NCI-H1417 treated with DMSO at 0.1 percent for 48 hours (cell line): ENCODE results near the gene UBL4A.

Experiments used
- DNase-seq: peaks from one replicate; lab custom pipeline; 2025; lab: John Stamatoyannopoulos, UW

The UBL4A gene

DNA sequence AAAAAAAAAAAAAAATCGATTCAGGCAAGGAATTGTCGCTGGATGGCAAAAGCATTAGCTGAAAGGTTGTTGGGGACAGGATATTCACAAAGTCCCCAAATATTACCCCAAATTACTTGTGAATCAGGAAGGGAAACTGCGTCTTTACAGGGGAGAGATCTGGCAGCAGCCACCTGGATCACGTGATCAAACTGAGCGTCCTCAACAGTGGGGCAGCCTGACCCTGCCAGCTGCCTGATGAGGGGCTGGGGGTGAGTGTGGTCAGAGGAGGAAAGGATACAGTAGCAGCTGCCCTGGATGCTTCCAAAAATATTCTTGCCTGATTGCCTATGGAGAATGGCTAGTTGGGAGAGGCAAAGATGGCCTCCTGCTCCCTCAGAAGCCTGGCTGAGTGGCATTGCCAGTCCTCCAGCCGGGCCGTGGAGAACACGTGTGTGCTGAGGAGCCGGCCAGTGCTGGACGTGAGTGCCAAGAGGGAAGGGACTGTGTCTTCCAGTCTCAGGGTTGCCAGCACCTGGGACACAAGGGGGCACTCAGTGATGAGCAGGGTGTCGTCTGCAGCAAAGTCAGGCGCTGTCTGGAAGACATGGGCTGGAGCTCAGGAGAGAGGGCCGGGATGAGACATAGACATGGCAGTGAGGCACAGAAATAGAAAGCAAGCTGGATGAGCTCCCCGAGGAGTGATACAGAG, 4.4 kb downstream of the UBL4A start:
- DNase-seq, result no peak

DNA sequence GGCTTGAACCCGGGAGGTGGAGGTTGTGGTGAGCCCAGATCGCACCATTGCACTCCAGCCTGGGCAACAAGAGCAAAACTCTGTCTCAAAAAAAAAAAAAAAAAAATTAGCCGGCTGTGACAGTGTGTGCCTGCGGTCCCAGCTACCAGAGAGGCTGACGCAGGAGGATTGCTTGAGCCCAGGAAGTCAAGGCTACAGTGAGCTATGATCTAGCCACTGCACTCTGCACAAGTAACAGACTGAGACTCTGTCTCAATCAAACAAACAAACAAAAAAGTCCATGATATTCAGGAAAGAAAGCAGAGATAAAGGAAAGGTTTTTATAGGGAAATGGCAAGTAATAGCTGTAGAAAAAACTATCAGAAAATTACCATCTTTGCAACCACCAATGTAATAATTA, 5.2 kb downstream of the UBL4A start:
- DNase-seq, result no peak

DNA sequence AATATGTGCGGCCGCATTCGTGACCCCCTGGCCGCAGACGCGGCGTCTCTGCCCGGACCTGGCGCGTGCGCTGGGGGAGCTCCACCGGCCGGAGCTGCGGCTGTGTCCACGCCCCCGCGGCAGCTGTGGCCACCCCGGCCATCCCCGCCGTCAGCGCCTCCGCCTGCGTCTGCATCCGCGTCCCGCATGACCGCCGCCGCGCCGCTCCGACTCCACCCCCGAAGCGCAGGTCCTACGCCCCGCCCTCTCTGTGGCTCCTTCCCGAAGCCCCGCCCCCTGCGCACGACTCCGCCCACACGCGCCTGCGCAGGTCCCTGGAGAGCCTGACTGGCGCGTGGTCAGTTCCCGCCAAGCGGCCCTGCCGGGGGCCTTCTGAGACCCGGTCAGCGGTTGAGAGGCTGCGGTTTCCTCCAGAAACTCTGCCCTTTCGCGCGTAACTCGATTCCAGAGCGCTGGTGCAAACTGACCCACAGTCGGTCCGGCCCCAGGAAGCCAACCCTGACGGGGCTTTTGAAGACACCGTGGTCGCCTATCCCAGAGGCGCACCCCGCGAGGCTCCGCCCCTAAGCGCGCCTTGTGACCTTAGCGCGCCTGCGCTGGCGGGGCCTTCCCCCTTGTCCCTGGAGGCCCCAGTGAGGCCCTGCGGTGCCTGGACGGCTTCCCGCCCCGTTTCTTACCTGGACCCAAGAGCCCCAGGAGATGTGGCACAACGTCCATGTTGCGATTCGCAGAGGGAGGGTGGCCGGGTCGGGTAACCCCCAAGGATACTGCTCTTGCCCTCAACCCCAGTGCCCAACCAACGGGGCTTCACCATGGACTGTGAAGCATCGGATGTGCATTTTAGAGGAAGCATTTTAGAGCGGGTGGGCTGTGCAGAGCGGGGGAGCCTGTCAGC, 7.4 kb downstream of the UBL4A start, which contains the start of gene LAGE3:
LAGE3 (minus strand) TSS at position 554 of the 895 bp plus-strand sequence; CDS start at position 188, 366 bp downstream.
- peak; percentile 57 for DNase-seq

DNA sequence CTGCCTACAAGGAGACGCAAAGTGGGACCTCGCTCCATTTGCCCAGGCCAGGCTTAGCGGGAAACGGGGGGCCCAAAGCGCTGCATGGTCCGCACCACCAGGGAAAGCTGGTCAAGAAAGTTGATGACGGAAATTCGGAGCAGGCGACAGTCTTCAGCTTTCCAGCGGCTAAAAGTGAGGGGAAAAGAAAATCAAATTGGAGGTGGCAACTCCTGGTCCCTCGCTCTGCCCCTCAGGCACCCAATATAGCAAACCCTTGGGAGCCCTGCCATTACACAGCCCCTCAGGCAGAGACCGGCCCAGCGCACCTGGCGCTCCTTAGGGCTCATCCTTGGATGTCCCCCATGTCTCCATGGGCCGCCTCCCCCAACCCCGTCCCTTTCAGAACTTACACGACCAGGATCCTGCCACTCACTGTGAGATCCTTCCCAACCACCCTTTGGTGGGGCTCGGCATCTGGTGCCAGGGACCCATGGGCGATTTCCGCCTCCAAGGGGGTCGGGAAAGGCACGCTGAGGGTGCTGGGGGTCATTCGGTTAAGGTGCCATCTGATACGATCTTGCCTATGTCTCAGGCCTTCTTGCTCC, 8.4 kb downstream of the UBL4A start:
- DNase-seq, result no peak

DNA sequence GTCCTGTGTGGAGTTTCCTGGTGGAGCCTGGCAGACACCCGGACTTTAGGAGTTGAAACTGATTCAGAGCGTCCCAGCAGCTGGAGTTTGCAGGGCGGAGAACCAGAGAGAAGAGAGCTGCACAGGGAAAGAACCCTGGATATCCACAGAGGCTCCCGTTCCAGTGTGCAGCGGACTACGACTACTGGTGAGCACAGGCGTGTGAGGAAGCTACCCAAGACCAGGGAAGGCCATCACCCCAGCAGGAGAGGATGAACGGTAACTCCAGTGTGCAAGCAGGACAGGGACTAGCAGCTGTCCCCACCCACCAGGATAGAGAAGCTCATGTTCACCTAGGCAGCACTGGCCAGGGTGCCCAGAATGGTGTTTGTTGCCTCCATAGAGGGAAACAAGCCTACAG, 9.6 kb downstream of the UBL4A start:
- DNase-seq, result no peak

DNA sequence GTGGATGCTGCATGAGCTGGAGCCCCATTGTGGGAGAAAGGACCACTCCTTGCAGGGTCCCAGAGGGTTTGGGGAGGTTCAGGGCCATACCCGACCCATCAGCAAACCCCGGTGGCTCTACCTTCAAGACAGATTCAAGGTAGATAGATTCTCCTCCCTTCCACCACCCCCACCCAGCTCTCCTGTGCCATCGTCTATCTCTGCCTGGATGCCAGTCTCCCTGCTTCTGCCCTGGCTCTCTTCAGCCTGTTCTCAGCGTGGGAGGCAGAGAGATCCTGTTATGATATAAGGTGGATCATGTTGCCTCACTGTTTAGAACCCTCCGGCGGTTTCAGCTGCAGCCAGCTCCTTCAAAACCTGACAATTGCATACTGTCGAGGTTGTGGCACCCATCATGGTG, 12.7 kb downstream of the UBL4A start:
- no peak for DNase-seq

DNA sequence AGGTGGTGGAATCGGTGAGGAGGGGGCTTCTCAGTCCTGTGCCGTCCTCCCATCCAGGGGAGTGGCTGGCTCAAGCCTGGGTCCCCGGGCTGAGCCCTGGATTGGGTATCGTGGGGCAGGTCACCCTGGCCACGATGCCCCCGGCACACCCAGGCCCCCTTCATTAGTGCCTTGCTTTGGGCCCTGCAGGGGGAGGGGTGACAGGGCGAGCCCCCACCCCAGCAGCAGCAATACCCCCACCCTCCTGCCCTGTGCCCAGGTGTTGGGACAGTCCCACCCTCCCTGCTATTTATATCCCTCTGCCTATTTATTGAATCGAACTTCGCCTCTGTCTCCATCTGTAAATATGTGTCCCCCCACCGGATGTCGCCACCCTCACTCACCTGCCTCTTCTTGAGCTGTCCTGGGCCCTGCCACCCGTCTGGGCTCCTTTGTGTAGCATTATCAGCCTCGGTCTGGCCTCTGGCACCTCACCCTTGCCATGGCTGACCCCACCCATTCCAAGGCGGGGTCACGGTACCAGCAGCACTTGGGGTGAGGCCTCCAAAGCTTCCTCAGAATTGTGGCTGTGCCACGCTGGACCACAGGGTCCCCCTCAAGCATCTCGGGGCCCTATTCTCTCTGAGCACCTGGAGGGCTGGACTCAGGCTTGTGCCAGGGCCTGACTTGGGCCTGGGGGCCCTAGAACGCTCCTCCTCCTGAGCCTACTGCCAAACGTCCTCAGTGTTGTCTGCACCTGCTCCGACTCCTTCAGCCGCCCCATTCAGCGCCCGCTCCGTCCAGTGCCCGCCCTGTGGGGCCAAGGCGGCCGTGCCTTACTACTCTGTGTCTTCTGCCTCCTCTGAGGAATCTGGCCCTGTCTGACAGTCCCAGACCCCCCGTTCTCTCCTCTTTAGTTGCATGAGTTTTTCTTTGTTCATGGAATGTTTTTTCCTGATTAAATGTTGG, 13.5 kb downstream of the UBL4A start:
- no peak for DNase-seq

DNA sequence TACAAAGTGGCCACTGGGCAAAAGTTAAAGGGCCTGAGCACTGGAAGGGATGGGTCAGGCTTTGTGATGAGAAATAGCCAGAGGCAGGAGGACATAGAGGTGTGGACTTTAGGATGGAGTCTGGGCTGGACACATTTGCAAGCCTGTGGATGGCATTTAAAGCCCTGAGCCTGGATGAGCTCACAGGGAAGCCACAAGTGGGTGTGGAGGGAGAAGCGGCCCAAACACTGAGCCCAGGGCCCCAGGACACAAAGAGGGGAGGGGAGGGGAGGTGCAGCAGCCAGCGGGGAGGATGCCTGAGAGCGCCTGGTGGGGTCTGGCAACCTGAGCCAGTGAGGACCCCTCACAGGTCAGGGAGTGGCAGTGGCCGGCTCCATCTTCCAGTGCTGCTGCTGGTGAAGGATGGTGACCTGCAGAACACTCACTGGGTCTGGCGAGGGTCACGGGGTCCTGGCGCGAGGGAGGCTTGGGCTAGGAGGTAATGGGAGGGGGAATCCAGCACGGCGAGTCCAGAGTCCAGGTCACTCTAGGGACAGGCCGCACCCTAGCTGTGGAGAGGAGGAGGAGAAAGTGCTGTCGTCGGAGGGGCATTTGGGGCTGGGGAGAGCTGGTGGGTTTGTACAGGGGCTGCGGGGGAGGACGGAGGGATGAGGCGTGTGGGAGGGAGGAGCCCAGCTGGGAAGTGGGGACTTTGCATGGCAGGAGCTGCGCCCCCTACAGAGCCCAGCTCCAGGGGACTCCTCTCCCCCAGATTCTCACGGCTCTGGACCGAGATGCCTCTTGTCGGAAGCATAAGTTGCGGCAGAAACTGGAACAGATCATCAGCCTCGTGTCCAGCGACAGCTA, 14.4 kb downstream of the UBL4A start:
- no peak for DNase-seq

DNA sequence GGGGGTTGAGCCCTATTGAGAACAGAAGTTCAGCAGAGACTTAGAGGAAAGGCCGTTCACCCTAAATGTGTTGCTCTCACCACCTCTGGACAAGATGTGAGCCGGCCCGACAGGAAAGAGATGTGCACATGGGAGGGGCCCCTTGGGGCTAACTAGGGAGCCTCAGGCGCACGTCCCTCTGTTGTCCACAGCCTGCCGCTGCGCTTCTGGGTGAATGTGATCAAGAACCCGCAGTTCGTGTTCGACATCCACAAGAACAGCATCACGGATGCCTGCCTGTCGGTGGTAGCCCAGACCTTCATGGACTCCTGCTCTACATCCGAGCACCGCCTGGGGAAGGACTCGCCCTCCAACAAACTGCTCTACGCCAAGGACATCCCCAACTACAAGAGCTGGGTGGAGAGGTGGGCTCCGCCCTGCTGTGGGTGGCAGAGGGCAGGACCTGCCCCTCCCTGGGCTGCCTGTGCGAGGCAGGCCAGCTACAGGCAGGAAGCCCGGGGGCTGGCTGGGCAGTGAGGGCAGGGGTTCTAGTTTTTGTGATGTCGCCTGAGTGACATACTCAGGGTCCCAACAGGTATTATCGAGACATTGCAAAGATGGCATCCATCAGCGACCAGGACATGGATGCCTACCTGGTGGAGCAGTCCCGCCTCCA, 15.4 kb downstream of the UBL4A start:
- DNase-seq, result no peak

DNA sequence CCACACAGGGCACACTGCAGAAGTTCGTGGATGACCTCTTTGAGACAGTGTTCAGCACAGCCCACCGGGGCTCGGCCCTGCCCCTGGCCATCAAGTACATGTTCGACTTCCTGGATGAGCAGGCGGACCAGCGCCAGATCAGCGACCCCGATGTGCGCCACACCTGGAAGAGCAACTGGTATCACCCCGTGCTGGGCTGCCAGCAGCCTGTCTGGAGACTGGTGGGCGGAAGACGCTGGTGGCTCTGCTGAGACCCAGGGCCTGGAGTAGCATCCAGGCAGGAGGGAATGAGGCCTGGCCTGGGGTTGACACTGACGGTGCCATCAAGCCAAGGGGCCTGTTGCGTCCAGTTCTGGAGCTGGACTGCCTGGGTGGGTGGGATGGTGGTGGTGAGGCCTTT, 16.0 kb downstream of the UBL4A start:
- DNase-seq, result no peak

DNA sequence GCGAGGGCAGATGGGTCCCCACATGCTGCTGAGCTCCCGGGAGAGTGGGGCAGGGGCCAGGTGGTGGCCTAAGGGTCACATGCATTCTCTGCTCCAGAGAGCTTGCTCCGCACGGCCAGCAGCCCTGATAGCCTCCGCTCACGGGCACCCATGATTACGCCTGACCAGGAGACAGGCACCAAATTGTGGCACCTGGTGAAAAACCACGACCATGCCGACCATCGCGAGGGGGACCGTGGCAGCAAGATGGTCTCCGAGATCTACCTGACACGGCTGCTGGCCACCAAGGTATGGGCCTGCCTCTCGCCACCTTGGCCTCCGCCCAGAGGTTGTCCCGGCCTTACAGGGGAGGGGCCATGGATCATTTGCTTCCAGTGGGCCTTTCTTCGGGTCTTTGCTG, 16.5 kb downstream of the UBL4A start:
- no peak for DNase-seq

DNA sequence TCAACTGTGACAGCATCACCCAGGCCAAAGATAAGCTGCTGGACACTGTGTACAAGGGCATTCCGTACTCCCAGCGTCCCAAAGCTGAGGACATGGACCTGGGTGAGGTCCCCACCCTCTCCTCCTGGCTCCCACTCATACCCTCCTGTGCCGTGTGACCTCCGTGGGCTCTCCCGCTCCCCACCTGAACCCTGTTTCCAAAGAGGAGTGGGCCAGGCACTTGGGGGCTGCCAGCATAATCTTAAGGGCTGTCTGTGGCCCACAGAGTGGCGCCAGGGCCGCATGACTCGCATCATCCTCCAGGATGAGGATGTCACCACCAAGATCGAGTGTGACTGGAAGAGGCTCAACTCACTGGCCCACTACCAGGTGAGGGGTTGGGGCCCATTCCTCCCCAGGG, 17.3 kb downstream of the UBL4A start:
- DNase-seq, result no peak

DNA sequence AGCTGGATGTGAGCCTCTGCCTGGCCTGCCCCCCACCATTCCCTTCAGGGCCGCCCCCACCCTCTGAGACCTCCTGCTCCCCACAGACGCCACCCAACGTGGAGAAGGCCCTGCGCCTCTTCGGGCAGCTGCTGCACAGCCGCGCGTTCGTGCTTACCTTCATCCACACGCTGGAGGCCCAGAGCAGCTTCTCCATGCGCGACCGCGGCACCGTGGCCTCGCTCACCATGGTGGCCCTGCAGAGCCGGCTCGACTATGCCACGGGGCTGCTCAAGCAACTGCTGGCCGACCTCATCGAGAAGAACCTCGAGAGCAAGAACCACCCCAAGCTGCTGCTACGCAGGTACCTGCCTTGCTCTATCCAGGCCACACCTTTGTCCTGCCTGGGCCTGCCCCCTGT, 18.2 kb downstream of the UBL4A start:
- no peak for DNase-seq

DNA sequence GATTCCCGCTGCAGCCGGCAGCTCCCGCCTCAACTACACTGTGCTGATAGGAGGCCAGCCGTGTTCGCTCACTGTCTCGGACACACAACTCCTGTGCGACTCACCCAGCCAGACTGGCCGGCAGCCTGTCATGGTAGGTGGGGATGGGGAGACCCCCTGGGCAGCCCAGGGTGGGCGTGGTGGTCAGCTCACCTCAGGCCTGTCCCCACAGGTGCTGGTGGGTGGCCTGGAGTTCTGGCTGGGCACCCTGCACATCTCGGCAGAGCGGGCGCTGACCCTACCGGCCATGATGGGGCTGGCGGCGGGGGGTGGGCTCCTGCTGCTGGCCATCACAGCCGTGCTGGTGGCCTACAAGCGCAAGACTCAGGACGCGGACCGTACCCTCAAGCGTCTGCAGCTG, 18.9 kb downstream of the UBL4A start:
- DNase-seq, result no peak

DNA sequence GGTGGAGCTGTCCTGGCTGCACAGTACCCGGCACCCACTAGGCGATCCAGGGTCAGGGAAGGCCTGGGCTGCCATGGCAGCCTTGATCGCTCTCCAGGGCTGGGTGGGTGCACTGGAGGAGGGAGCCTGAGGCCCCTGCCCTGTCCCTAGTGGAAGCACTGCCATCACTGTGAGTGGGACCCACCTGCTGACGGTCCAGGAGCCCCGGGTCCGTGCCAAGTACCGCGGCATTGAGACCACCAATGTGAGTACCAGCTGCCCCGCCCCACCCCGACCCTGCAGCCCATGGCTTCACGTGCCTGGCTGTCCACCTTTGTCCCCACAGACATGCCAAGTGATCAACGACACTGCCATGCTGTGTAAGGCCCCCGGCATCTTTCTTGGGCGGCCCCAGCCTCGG, 19.5 kb downstream of the UBL4A start:
- DNase-seq, result no peak

DNA sequence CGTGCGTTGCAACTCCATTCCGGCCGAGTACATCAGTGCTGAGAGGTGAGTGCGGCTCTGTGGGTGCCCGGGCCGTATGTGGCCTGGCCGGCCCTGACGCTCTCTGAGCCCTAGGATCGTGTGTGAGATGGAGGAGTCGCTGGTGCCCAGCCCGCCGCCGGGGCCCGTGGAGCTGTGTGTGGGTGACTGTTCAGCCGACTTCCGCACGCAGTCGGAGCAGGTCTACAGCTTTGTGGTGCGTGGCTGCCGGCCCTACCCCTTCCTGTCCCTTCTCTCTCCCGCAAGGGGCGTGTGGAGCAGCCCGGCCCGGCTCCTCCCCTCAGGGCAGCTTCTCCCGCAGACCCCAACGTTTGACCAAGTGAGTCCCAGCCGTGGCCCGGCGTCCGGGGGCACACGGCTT, 20.4 kb downstream of the UBL4A start:
- DNase-seq, result no peak

DNA sequence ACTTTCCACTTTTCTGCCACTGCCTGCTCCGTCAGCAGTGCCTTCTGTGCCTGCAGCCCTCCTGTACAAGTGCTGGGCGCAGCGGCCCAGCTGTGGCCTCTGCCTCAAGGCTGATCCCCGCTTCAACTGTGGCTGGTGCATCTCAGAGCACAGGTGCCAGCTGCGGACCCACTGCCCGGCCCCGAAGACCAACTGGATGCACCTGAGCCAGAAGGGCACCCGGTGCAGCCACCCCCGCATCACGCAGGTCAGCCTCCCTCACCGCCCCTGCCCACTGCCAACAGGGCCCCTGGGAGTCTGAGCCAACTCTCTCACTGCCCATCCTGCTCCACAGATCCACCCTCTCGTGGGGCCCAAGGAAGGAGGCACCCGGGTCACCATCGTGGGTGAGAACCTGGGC, 20.8 kb downstream of the UBL4A start:
- no peak for DNase-seq

DNA sequence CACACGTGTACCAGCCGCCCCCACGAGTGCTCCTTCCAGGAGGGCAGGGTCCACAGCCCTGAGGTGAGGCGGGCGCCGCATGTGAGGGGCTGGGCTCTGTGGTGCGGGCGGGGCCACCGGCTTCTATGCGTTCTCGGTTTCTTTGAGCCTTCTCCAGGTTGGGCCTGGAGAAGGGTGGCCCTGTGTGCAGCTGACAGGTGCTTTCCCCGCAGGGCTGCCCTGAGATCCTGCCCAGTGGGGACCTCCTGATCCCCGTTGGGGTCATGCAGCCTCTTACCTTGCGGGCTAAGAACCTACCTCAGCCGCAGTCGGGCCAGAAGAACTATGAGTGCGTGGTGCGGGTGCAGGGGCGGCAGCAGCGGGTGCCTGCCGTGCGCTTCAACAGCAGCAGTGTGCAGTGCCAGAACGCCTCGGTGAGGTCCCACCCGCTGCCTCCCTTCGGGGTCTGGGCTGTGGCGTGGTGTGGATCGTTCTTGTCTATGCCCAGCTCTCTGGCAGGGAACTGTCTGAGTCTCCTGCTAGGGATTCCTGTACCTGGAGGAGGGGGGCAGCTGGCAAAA, 21.5 kb downstream of the UBL4A start:
- DNase-seq, result no peak

DNA sequence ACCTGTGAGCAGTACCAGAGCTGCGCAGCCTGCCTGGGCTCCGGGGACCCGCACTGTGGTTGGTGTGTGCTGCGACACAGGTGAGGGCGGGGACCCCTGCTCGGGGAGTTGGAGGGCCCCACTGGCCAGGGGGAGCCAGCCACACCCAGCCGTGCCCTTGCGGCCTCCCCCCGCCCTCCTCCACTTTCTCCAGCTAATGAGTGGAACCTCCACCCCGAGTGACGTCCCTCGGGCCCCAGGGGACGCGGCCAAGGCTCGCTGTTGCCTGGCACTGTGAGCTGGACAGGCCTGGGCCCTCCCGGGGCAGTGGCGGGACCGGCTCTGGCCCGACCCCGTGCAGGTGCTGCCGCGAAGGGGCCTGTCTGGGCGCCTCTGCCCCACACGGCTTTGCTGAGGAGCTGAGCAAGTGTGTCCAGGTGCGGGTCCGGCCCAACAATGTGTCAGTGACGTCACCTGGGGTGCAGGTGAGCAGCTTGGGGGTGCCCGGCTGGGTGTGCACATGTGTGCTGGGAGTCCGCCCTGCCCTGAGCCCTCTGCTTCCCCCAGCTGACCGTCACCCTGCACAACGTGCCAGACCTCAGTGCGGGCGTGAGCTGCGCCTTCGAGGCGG, 22.7 kb downstream of the UBL4A start:
- no peak for DNase-seq

DNA sequence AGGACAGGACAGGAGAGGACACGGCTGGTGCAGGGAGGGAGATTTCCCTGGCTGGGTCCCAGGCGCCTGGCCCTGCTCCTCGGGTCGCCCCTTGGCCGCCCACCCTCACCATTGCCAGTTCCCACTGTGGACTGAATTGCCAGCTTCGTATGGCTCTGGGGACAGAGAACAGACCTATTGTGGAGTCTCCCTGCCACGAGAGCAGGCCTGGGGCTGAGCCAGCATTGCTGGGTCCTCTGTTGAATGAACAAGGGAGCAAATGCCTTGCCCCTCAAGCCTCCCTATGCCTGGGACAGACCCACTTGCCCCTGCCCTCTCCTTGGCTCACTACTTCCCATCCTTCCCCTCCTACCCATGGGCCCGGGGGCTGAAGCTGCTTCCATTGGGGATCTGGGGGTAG, 24.0 kb downstream of the UBL4A start:
- DNase-seq, result no peak
